Natural killer cell (primary cell): ENCODE measurements around the gene GRM7. TPM values are rescaled to one million over a fixed set of nuclear protein-coding genes. Genes with fewer than 3 reads are reported as not detected.

Experiments used
- ATAC-seq, 3 donors: fragments of 150-1000 bp in 2 of 3; fragments of 200-7000 bp in 1 of 3; cut with Tn5 transposase; 1 replicate in 1 of 3; 2 replicates in 2 of 3; pipeline ENCODE4 v1.10.0; 2021; ENCODE audit warnings: mild to moderate bottlenecking in 2 of 3, moderate library complexity in 2 of 3
- DNase-seq, 2 donors: peaks; one replicate each; pipeline versions ENCODE4 v3.0.0 to v3.0.0-alpha.2; 2013 to 2021; ENCODE audit warnings: mixed read lengths in 1 of 2
- H3K27ac ChIP-seq: one replicate; pipeline ENCODE4 v1.5.1; 2013; ENCODE audit warnings: mild to moderate bottlenecking, low read length
- H3K27me3 ChIP-seq: one replicate; pipeline ENCODE4 v1.6.1; 2013; ENCODE audit warnings: low read length; ENCODE audit not compliant: control insufficient read depth, insufficient read depth
- H3K36me3 ChIP-seq: one replicate; pipeline ENCODE4 v1.6.1; 2013; ENCODE audit warnings: low read length; ENCODE audit not compliant: control insufficient read depth, insufficient read depth
- H3K4me1 ChIP-seq: one replicate; pipeline ENCODE4 v1.6.1; 2013; ENCODE audit warnings: low read length; ENCODE audit not compliant: control insufficient read depth, insufficient read depth
- H3K4me3 ChIP-seq: one replicate; pipeline ENCODE4 v1.5.1; 2013; ENCODE audit warnings: low read length
- H3K9me3 ChIP-seq: one replicate; pipeline ENCODE4 v1.6.1; 2013; ENCODE audit warnings: low read length; ENCODE audit not compliant: control insufficient read depth, insufficient read depth
- H3K27ac Mint-ChIP-seq, 2 donors: one replicate each; pipeline ENCODE4 v1.8.0; 2022; ENCODE audit warnings: mild to moderate bottlenecking in 2 of 2, mixed read lengths in 2 of 2, moderate library complexity in 1 of 2
- H3K27me3 Mint-ChIP-seq, 2 donors: one replicate each; pipeline ENCODE4 v1.8.0; 2022; ENCODE audit warnings: low read depth in 2 of 2, mixed read lengths in 2 of 2
- H3K36me3 Mint-ChIP-seq: one replicate; pipeline ENCODE4 v1.8.0; 2022; ENCODE audit warnings: mixed read lengths
- H3K4me1 Mint-ChIP-seq, 2 donors: one replicate each; pipeline ENCODE4 v1.8.0; 2022; ENCODE audit warnings: mixed read lengths in 2 of 2
- H3K4me3 Mint-ChIP-seq: one replicate; pipeline ENCODE4 v1.8.0; 2022; ENCODE audit warnings: mild to moderate bottlenecking, moderate library complexity, mixed read lengths
- H3K9me3 Mint-ChIP-seq, 2 donors: one replicate each; pipeline ENCODE4 v1.8.0; 2022; ENCODE audit warnings: mixed read lengths in 2 of 2
- WGBS: methylation state at CpG from one replicate; pipeline ENCODE4 v1.1.7; 2013; ENCODE audit warnings: missing lambda C conversion rate; ENCODE audit not compliant: insufficient coverage; 5-methylcytosine and 5-hydroxymethylcytosine counted together
- intact Hi-C: fragments of 100-400 bp; cut with micrococcal nuclease; formaldehyde crosslinking; loops from one replicate; pipeline ENCODE4 v1.14.2; 2022
- total RNA-seq, 4 donors: library from RNA; stranded (reverse); fragments of 120-200 nt in 1 of 4; gene quantifications; one replicate each; pipeline versions ENCODE4 v1.2.3 to v1.2.4, GENCODE V29; 2013 to 2022
- TF ChIP-seq, protein P1 (sequence below): fragments of 200-600 bp; IDR thresholded peaks from one replicate; pipeline ENCODE4 v1.8.0; 2022; ENCODE audit warnings: antibody characterized with exemption

The GRM7 gene
- total RNA-seq, 3 donors from 2014 or later (not counting 1 experiment from before 2014, with no cell fraction given): not detected

DNA sequence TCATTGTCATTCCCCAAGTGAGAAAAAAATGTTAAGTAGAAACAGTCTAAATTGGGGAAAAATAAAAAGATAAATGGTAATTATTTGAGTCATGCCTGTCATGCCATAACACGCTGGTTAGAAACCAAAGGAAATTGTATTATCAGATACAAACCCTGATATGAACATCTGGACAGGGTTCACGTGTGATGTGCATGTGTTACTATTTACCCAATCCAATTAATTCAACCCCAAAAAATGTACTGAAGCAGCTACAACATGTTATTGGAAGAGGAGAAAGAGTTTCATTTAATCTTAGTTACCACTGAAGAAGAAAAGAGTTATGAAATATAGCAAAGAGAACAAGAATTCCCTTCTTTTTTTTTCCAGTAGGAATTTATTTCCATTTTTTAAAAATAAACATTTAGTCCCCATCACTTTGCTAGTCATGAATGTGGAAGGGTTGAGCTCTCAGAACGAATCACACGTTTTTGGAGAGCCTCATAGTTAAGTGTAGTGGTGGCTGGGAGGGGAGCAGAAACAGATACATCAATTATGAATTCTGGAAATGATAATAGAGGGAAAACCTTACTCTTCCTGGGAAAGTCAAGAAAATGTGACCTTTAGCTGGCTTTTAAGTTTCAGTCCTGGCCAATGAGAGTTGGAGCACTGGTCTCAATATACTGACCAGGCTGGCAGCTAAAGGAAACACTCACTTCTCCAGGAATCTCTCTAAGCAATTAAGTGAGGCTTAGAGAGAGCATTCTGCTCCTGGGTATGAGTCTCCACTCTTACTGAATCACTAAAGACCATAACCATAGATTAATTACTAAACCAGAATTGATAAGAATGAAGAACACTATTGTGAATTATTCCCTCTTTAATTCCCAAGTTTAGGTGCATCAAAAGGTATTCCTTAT lies 796.5 kb downstream of the GRM7 start:
- H3K9me3 Mint-ChIP-seq: peaks cover 0 to 6% of the 10 kb centered on the region in 2 donors
- ATAC-seq (no peak), DNase-seq (no peak)
- Histone ChIP-seq H3K4me1 (no peaks in the 10 kb centered on the region), H3K9me3 (no peaks in the 10 kb centered on the region), H3K27ac (no peak overlapping the region), H3K36me3 (no peaks in the 10 kb centered on the region), H3K27me3 (no peaks in the 10 kb centered on the region), H3K4me3 (no peak overlapping the region)
- no peaks in the 10 kb centered on the region for H3K27me3 Mint-ChIP-seq
- no peaks in the 10 kb centered on the region for H3K4me1 Mint-ChIP-seq
- no peak overlapping the region for H3K4me3 Mint-ChIP-seq
- no peaks in the 10 kb centered on the region for H3K36me3 Mint-ChIP-seq
- 67% methylated on average over 3 of the region's 4 CpGs for WGBS
- intact Hi-C loops: no loop called here
- TF ChIP-seq, protein P1, sequence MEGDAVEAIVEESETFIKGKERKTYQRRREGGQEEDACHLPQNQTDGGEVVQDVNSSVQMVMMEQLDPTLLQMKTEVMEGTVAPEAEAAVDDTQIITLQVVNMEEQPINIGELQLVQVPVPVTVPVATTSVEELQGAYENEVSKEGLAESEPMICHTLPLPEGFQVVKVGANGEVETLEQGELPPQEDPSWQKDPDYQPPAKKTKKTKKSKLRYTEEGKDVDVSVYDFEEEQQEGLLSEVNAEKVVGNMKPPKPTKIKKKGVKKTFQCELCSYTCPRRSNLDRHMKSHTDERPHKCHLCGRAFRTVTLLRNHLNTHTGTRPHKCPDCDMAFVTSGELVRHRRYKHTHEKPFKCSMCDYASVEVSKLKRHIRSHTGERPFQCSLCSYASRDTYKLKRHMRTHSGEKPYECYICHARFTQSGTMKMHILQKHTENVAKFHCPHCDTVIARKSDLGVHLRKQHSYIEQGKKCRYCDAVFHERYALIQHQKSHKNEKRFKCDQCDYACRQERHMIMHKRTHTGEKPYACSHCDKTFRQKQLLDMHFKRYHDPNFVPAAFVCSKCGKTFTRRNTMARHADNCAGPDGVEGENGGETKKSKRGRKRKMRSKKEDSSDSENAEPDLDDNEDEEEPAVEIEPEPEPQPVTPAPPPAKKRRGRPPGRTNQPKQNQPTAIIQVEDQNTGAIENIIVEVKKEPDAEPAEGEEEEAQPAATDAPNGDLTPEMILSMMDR: no peak
- no peak overlapping the region for H3K27ac Mint-ChIP-seq

GRCh38 chr3:7658294-7658693 lies 797.4 kb downstream of the GRM7 start:
- Mint-ChIP-seq H3K27ac (no peak overlapping the region), H3K4me3 (no peak overlapping the region), H3K27me3 (no peaks in the 10 kb centered on the region), H3K4me1 (no peaks in the 10 kb centered on the region), H3K36me3 (no peaks in the 10 kb centered on the region), H3K9me3 (peaks cover 0 to 6% of the 10 kb centered on the region in 2 donors)
- H3K27me3 ChIP-seq: no peaks in the 10 kb centered on the region
- H3K4me3 ChIP-seq: no peak overlapping the region
- intact Hi-C loops: no loop called here
- no peaks in the 10 kb centered on the region for H3K36me3 ChIP-seq
- no peaks in the 10 kb centered on the region for H3K9me3 ChIP-seq
- ATAC-seq: no peak
- TF ChIP-seq, protein P1: no peak
- H3K27ac ChIP-seq: no peak overlapping the region
- no peak for DNase-seq
- 88% methylated on average over 1 of the region's 3 CpGs for WGBS
- no peaks in the 10 kb centered on the region for H3K4me1 ChIP-seq

- Mint-ChIP-seq H3K9me3 (peaks cover 0 to 3% of the 10 kb centered on the region in 2 donors), H3K4me3 (no peak overlapping the region), H3K4me1 (no peaks in the 10 kb centered on the region), H3K27ac (no peak overlapping the region), H3K27me3 (no peaks in the 10 kb centered on the region), H3K36me3 (no peaks in the 10 kb centered on the region)
- no peak overlapping the region for H3K4me3 ChIP-seq
- no peaks in the 10 kb centered on the region for H3K4me1 ChIP-seq
- no peak overlapping the region for H3K27ac ChIP-seq
- no CpG with 5 or more reads among the region's 1 CpG for WGBS
- no peaks in the 10 kb centered on the region for H3K36me3 ChIP-seq
- H3K9me3 ChIP-seq: no peaks in the 10 kb centered on the region
- DNase-seq (no peak), ATAC-seq (no peak)
- intact Hi-C loops: no loop called here
- H3K27me3 ChIP-seq: no peaks in the 10 kb centered on the region
- TF ChIP-seq, protein P1: no peak
These were observed 798.2 kb downstream of the GRM7 start for GRCh38 chr3:7659079-7659478.
